ENCODE results near the gene PDGFC. TPM values are rescaled to one million over a fixed set of nuclear protein-coding genes. Genes with fewer than 3 reads are reported as not detected.

PDGFC gene
- total RNA-seq, 1 experiment from 2014 or later, result 5.3 TPM

GRCh38 chr4:156892805-156893204 lies 78.8 kb downstream of the PDGFC start (continued):
- no peak for TF ChIP-seq PRDM15 (CRISPR knock-in tag; IDR thresholded peaks at IDR 0.05)
- TF ChIP-seq MYBL2 (CRISPR knock-in tag; IDR thresholded peaks at IDR 0.05), result no peak
- no peak for TF ChIP-seq ZBTB43 (CRISPR knock-in tag; IDR thresholded peaks at IDR 0.05)

- no peaks in the 10 kb centered on the region for H3K27me3 Mint-ChIP-seq (ENCODE audit: low read depth)
- ATAC-seq (no peak), DNase-seq (ENCODE audit: low spot score) (no peak)
- H3K4me3 Mint-ChIP-seq, result no peak overlapping the region
- no peaks in the 10 kb centered on the region for H3K9me3 Mint-ChIP-seq
- CTCF ChIA-PET, result no interaction called here
- no peaks in the 10 kb centered on the region for H3K36me3 Mint-ChIP-seq
- TF ChIP-seq MAX (CRISPR knock-in tag; IDR thresholded peaks at IDR 0.05) (no peak), STAT6 (CRISPR knock-in tag; conservative IDR thresholded peaks at IDR 0.05; ENCODE audit: low read depth) (no peak), ZNF219 (CRISPR knock-in tag; IDR thresholded peaks at IDR 0.05; ENCODE audit: borderline replicate concordance) (no peak), CTCF (IDR thresholded peaks at IDR 0.05) (no peak)
- peaks cover 7% of the 10 kb centered on the region for H3K4me1 Mint-ChIP-seq
- H3K27ac Mint-ChIP-seq, result no peak overlapping the region; the same call in 1 of the 2 replicates
- POLR2A ChIA-PET, result no interaction called here
These were observed 81.7 kb downstream of the PDGFC start for GRCh38 chr4:156889616-156890594.

- ATAC-seq (no peak), DNase-seq (ENCODE audit: low spot score) (no peak)
- Mint-ChIP-seq H3K27me3 (ENCODE audit: low read depth) (no peaks in the 10 kb centered on the region), H3K4me1 (no peaks in the 10 kb centered on the region), H3K4me3 (no peak overlapping the region), H3K9me3 (no peaks in the 10 kb centered on the region), H3K36me3 (no peaks in the 10 kb centered on the region), H3K27ac (no peak overlapping the region; the same call in 1 of the 2 replicates)
- ChIA-PET POLR2A (no interaction called here), CTCF (no interaction called here)
- TF ChIP-seq ZNF423 (CRISPR knock-in tag; IDR thresholded peaks at IDR 0.05) (no peak), PREB (CRISPR knock-in tag; IDR thresholded peaks at IDR 0.05; ENCODE audit: borderline replicate concordance) (no peak), JUN (CRISPR knock-in tag; IDR thresholded peaks at IDR 0.05) (no peak), ZNF219 (CRISPR knock-in tag; IDR thresholded peaks at IDR 0.05; ENCODE audit: borderline replicate concordance) (no peak), NR2C2 (CRISPR knock-in tag; IDR thresholded peaks at IDR 0.05) (no peak)
These were observed 82.8 kb downstream of the PDGFC start for GRCh38 chr4:156888762-156889161.

Data from WTC11 (cell line).